ENCODE results near the gene PSMB11.

The PSMB11 gene

DNA sequence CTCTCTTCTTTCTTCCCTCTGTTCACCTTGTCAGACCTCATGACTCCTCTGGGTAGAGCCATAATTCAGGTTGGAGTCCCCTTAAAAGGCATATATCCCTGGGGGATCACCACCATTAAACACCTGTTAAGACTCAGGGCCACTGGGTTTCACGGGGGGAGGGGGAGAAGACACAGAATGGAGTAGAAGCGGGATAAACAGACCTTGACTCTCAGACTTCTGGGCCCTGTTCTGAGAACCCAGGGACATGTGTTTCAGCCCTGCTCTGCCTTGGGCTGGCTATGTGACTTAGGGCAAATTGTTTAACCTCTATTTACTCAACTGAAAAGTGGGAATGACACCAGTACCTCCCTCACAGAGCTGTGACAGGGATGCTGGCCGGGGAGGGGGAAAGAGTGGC, 10.7 kb downstream of the PSMB11 start:
- no peaks in the 10 kb centered on the region for H3K36me3 ChIP-seq
- H3K4me3 ChIP-seq (ENCODE audit: low read depth in 1 of 2, low read length in 1 of 2): no peak overlapping the region
- H3K27ac ChIP-seq: no peak overlapping the region
- no peaks in the 10 kb centered on the region for H3K9me3 ChIP-seq
- TF ChIP-seq, protein P1, sequence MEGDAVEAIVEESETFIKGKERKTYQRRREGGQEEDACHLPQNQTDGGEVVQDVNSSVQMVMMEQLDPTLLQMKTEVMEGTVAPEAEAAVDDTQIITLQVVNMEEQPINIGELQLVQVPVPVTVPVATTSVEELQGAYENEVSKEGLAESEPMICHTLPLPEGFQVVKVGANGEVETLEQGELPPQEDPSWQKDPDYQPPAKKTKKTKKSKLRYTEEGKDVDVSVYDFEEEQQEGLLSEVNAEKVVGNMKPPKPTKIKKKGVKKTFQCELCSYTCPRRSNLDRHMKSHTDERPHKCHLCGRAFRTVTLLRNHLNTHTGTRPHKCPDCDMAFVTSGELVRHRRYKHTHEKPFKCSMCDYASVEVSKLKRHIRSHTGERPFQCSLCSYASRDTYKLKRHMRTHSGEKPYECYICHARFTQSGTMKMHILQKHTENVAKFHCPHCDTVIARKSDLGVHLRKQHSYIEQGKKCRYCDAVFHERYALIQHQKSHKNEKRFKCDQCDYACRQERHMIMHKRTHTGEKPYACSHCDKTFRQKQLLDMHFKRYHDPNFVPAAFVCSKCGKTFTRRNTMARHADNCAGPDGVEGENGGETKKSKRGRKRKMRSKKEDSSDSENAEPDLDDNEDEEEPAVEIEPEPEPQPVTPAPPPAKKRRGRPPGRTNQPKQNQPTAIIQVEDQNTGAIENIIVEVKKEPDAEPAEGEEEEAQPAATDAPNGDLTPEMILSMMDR (IDR thresholded peaks at IDR 0.05): no peak
- peaks cover 13 to 22% of the 10 kb centered on the region in 2 experiments for H3K4me1 ChIP-seq (ENCODE audit: control insufficient read depth in 1 of 2, insufficient read depth in 1 of 2, low read depth in 1 of 2, low read length in 1 of 2)
- H3K27me3 ChIP-seq: peaks cover 17% of the 10 kb centered on the region

DNA sequence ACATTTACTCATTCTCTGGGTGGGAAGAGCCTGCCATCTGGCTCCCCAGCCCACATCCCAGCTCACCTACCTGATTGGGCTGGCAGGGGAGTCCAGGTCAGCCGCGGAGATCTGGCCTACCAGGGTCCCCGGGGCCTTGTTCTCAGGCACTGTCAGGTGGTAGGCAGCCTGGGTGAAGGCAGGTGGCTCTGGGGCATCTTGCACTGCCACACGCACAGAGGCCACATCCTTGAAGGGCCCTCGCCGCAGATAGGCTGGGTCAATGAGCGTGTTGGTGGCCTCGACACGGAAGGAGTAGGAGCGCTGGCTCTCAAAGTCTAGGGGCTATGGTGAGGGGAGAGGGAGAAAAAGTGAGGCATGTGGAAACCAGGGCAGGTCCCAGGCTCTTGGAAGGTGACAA, 11.4 kb downstream of the PSMB11 start:
- Histone ChIP-seq H3K27me3 (peaks cover 13% of the 10 kb centered on the region), H3K4me1 (ENCODE audit: control insufficient read depth in 1 of 2, insufficient read depth in 1 of 2, low read depth in 1 of 2, low read length in 1 of 2) (peaks cover 20 to 28% of the 10 kb centered on the region in 2 experiments), H3K36me3 (no peaks in the 10 kb centered on the region), H3K9me3 (no peaks in the 10 kb centered on the region), H3K27ac (no peak overlapping the region), H3K4me3 (ENCODE audit: low read depth in 1 of 2, low read length in 1 of 2) (no peak overlapping the region)
- TF ChIP-seq, protein P1 (IDR thresholded peaks at IDR 0.05): no peak

DNA sequence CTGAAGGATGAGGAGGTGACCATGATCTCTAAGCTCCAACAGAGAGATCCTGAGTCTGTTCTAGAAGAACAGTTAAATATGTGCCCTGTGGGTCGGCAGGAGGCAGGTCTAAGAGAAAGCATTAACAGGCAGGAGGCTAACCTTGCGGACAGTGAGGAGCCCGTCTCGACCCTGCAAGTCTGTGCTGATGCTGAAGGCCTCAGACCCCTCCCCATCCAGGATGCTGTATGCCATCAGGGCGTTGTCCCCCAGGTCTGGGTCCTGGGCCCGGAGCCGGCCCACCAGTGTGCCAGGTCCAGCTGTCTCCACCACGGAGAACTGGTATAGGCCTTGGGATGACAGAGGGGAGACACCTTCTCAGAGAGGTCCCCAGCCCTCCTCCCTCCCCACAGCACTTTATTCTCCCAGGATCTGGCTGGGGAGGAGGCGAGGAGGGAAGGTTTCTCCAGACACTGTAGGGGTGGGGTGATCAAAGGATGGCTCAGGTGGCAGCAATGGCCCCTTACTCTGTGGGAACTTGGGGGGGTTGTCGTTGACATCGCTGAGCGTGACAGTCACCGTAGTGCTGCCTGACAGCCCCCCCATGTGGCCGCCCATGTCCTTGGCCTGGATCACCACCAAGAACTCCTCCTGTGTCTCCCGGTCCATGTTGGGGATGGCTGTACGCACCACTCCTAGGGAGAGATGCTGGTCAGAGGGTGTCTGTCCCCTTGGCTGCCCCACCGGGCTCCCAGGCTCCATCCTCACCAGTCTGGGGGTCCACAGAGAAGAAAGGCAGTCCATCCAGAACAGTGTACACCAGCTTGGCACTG, 12.2 kb downstream of the PSMB11 start:
- peaks cover 8% of the 10 kb centered on the region for H3K36me3 ChIP-seq
- no peaks in the 10 kb centered on the region for H3K9me3 ChIP-seq
- peaks cover 22 to 28% of the 10 kb centered on the region in 2 experiments for H3K4me1 ChIP-seq (ENCODE audit: control insufficient read depth in 1 of 2, insufficient read depth in 1 of 2, low read depth in 1 of 2, low read length in 1 of 2)
- H3K27me3 ChIP-seq: peaks cover 13% of the 10 kb centered on the region
- H3K27ac ChIP-seq: no peak overlapping the region
- no peak overlapping the region for H3K4me3 ChIP-seq (ENCODE audit: low read depth in 1 of 2, low read length in 1 of 2)
- TF ChIP-seq, protein P1 (IDR thresholded peaks at IDR 0.05): no peak

DNA sequence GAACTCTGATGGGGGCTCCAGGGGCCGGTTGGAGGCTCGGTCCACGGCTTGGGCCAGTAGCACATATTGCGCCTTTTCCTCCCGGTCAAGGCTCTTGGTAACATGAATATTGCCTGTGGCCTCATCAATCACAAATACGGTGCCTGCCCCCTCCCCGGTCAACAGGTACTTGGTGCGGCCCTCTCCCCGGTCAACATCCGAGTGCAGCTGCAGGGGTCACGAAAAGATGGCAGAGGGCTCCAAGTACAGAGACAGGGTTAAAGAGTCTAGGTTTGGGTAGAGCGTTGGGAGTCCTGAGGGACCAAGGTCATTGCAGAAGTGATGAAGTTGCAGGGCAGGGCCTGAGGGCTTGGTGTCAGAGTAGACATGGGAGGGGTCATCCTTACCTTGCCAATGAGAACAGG, 13.1 kb downstream of the PSMB11 start:
- Histone ChIP-seq H3K27me3 (peaks cover 13% of the 10 kb centered on the region), H3K4me1 (ENCODE audit: control insufficient read depth in 1 of 2, insufficient read depth in 1 of 2, low read depth in 1 of 2, low read length in 1 of 2) (peaks cover 22 to 28% of the 10 kb centered on the region in 2 experiments), H3K9me3 (no peaks in the 10 kb centered on the region), H3K36me3 (peaks cover 17% of the 10 kb centered on the region), H3K27ac (no peak overlapping the region), H3K4me3 (ENCODE audit: low read depth in 1 of 2, low read length in 1 of 2) (no peak overlapping the region)
- TF ChIP-seq, protein P1 (IDR thresholded peaks at IDR 0.05): no peak

DNA sequence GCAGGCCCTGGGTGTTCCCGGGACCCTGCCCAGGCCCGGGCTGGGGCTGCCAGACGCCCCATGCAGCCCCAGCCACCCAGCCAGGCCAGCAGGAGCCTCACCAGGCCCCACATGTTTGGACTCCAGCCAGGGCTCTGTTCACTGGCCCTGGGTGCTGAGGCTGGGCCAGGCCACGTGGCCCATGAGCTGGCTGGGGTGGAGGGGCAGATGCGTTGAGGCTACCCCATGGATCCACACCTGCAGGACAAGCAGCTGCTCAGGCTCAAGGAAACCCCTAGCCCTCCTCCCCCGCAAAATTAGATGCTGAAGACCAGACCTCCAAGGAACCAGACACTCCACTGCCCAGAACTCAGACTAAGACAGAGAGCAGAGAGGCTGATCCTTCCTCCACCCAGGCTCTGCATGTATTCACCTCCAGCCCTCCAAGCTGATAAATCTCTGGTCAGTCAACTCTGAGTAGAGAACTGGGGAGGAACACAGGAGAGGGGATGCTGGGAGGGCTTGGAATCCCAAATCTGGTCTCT, 13.7 kb downstream of the PSMB11 start:
- Histone ChIP-seq H3K4me3 (ENCODE audit: low read depth in 1 of 2, low read length in 1 of 2) (no peak overlapping the region), H3K36me3 (peaks cover 22% of the 10 kb centered on the region), H3K27me3 (peaks cover 13% of the 10 kb centered on the region), H3K4me1 (ENCODE audit: control insufficient read depth in 1 of 2, insufficient read depth in 1 of 2, low read depth in 1 of 2, low read length in 1 of 2) (peaks cover 22 to 28% of the 10 kb centered on the region in 2 experiments), H3K9me3 (no peaks in the 10 kb centered on the region), H3K27ac (no peak overlapping the region)
- TF ChIP-seq, protein P1 (IDR thresholded peaks at IDR 0.05): no peak

Data from neutrophil (primary cell).